CD14-positive monocyte (primary cell): ENCODE measurements around the gene SEMA3A. TPM values are rescaled to one million over a fixed set of nuclear protein-coding genes. Genes with fewer than 3 reads are reported as not detected.

Source experiments
- DNase-seq, 3 donors: peaks; one replicate each; pipeline ENCODE4 v3.0.0-alpha.2; 2011 to 2022
- H2AFZ ChIP-seq: 2 replicates; pipeline ENCODE4 v1.6.0; 2012; ENCODE audit warnings: mild to moderate bottlenecking, low read depth, low read length, inconsistent platforms; ENCODE audit not compliant: insufficient read depth, poor library complexity, severe bottlenecking
- H3K27ac ChIP-seq, 2 donors: 1 replicate in 1 of 2; 2 replicates in 1 of 2; pipeline ENCODE4 v1.5.1; 2012 to 2013; ENCODE audit warnings: low read length in 2 of 2, control low read depth in 1 of 2, inconsistent platforms in 1 of 2, low read depth in 1 of 2, mild to moderate bottlenecking in 1 of 2
- H3K27me3 ChIP-seq, 2 donors: one replicate each; pipeline versions ENCODE4 v1.6.0 to v1.6.1; 2011 to 2013; ENCODE audit warnings: low read length in 2 of 2; ENCODE audit not compliant: control insufficient read depth in 2 of 2, insufficient read depth in 2 of 2
- H3K36me3 ChIP-seq, 2 donors: replicated peaks in 1 of 2; 1 replicate in 1 of 2; 2 replicates in 1 of 2; pipeline versions ENCODE4 v1.5.1 to v1.6.1; 2012 to 2013; ENCODE audit warnings: low read length in 2 of 2, control low read depth in 1 of 2, inconsistent platforms in 1 of 2, mild to moderate bottlenecking in 1 of 2; ENCODE audit not compliant: insufficient read depth in 2 of 2, control insufficient read depth in 1 of 2
- H3K4me1 ChIP-seq, 2 donors: 1 replicate in 1 of 2; 2 replicates in 1 of 2; pipeline versions ENCODE4 v1.5.1 to v1.6.1; 2012 to 2013; ENCODE audit warnings: low read length in 2 of 2, control low read depth in 1 of 2, inconsistent platforms in 1 of 2, mild to moderate bottlenecking in 1 of 2, moderate library complexity in 1 of 2; ENCODE audit not compliant: insufficient read depth in 2 of 2, control insufficient read depth in 1 of 2
- H3K4me2 ChIP-seq: replicated peaks from 2 replicates; pipeline ENCODE3; 2012; ENCODE audit warnings: low read length, moderate library complexity, mild to moderate bottlenecking; ENCODE audit not compliant: poor library complexity, severe bottlenecking; ENCODE audit errors: extremely low read depth
- H3K4me3 ChIP-seq, 3 experiments: fragments of 200-600 bp in 1 of 3; sonication (generic) in 1 of 3; replicated peaks in 1 of 3; 1 replicate in 2 of 3; 2 replicates in 1 of 3; pipeline ENCODE4 v1.5.1; 2011 to 2013; ENCODE audit warnings: low read length in 3 of 3, mild to moderate bottlenecking in 3 of 3, control low read depth in 2 of 3, low read depth in 2 of 3, inconsistent platforms in 1 of 3, moderate library complexity in 1 of 3
- H3K79me2 ChIP-seq: 2 replicates; pipeline ENCODE4 v1.6.0; 2012; ENCODE audit warnings: mild to moderate bottlenecking, control low read depth, inconsistent platforms, low read length, moderate library complexity; ENCODE audit not compliant: insufficient read depth
- H3K9ac ChIP-seq: 2 replicates; pipeline ENCODE4 v1.6.0; 2017; ENCODE audit warnings: low read length, mild to moderate bottlenecking; ENCODE audit not compliant: insufficient read depth, poor library complexity, severe bottlenecking
- H3K9me3 ChIP-seq, 2 donors: replicated peaks in 1 of 2; 1 replicate in 1 of 2; 2 replicates in 1 of 2; pipeline versions ENCODE4 v1.5.1 to v1.6.1; 2012 to 2013; ENCODE audit warnings: low read length in 2 of 2, control low read depth in 1 of 2; ENCODE audit not compliant: control insufficient read depth in 1 of 2, insufficient read depth in 1 of 2
- H4K20me1 ChIP-seq: 2 replicates; pipeline ENCODE4 v1.6.0; 2012; ENCODE audit warnings: mild to moderate bottlenecking, low read length, control low read depth, moderate library complexity; ENCODE audit not compliant: insufficient read depth
- H3K27ac Mint-ChIP-seq, 7 donors: one replicate each; pipeline ENCODE4 v1.8.0; 2020; ENCODE audit warnings: mild to moderate bottlenecking in 7 of 7, mixed read lengths in 7 of 7, moderate library complexity in 6 of 7, inconsistent platforms in 2 of 7
- H3K27me3 Mint-ChIP-seq, 3 donors: one replicate each; pipeline ENCODE4 v1.8.0; 2021 to 2022; ENCODE audit warnings: low read depth in 3 of 3, mild to moderate bottlenecking in 3 of 3, mixed read lengths in 3 of 3, moderate library complexity in 3 of 3, inconsistent platforms in 1 of 3
- H3K36me3 Mint-ChIP-seq, 2 donors: one replicate each; pipeline ENCODE4 v1.8.0; 2020; ENCODE audit warnings: mixed read lengths in 2 of 2, inconsistent platforms in 1 of 2, mild to moderate bottlenecking in 1 of 2
- H3K4me1 Mint-ChIP-seq: one replicate; pipeline ENCODE4 v1.8.0; 2020; ENCODE audit warnings: mild to moderate bottlenecking, mixed read lengths
- H3K4me3 Mint-ChIP-seq, 2 donors: one replicate each; pipeline ENCODE4 v1.8.0; 2020; ENCODE audit warnings: mild to moderate bottlenecking in 2 of 2, mixed read lengths in 2 of 2, moderate library complexity in 1 of 2
- H3K9me3 Mint-ChIP-seq, 7 donors: one replicate each; pipeline ENCODE4 v1.8.0; 2020 to 2022; ENCODE audit warnings: mixed read lengths in 7 of 7, mild to moderate bottlenecking in 6 of 7, moderate library complexity in 6 of 7, inconsistent platforms in 2 of 7
- WGBS: methylation state at CpG from one replicate; pipeline ENCODE4 v1.1.5; 2013; ENCODE audit warnings: missing lambda C conversion rate; ENCODE audit not compliant: insufficient coverage; 5-methylcytosine and 5-hydroxymethylcytosine counted together
- intact Hi-C, 2 donors: fragments of 100-400 bp; cut with micrococcal nuclease; formaldehyde crosslinking; loops; one replicate each; pipeline versions ENCODE4 v1.15.0 to v1.15.1; 2023
- polyA plus RNA-seq, 3 donors: library from polyadenylated mRNA; depleted of rRNA in 1 of 3; unstranded in 2 of 3; stranded (reverse) in 1 of 3; fragments of 300-500 nt in 2 of 3; fragments of >200 nt in 1 of 3; fragmentation: Illumina TruSeq in 2 of 3; gene quantifications; 1 replicate in 2 of 3; 2 replicates in 1 of 3; pipeline ENCODE4 v1.2.3, GENCODE V29; 2012 to 2021
- TF ChIP-seq, protein P1 (sequence below): fragments of 200-600 bp; IDR thresholded peaks from one replicate; pipeline ENCODE4 v1.8.0; 2022; ENCODE audit warnings: antibody characterized with exemption, mild to moderate bottlenecking

SEMA3A gene
- polyA plus RNA-seq, 3 donors, result 0.03 TPM; not detected in 2

DNA sequence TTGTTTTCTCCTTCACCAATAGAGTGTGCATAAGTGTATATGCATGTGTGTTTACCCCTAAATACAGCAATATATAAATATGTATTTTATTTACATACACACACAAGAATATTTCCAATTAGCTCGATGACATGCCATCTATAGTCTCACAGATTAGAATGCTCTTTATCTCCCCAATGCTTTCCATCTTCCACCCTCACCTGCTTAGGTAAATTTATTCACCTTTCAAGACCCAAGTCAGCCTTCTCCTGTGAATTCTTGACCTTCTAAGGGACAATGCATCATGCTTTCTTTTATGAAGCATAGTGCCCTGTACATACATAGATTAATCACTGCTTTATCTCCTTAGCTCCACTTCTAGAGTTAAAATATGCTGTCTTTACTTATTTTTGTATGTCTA lies 49.7 kb downstream of the SEMA3A start:
- Histone ChIP-seq H3K4me2 (no peak overlapping the region), H3K27ac (no peak overlapping the region), H4K20me1 (no peaks in the 10 kb centered on the region), H3K9me3 (no peaks in the 10 kb centered on the region), H3K9ac (no peak overlapping the region), H3K4me1 (no peaks in the 10 kb centered on the region), H2AFZ (no peak overlapping the region), H3K27me3 (no peaks in the 10 kb centered on the region), H3K36me3 (no peaks in the 10 kb centered on the region), H3K79me2 (no peaks in the 10 kb centered on the region), H3K4me3 (no peak overlapping the region)
- no peak for DNase-seq
- H3K27me3 Mint-ChIP-seq, result no peaks in the 10 kb centered on the region
- TF ChIP-seq, protein P1, sequence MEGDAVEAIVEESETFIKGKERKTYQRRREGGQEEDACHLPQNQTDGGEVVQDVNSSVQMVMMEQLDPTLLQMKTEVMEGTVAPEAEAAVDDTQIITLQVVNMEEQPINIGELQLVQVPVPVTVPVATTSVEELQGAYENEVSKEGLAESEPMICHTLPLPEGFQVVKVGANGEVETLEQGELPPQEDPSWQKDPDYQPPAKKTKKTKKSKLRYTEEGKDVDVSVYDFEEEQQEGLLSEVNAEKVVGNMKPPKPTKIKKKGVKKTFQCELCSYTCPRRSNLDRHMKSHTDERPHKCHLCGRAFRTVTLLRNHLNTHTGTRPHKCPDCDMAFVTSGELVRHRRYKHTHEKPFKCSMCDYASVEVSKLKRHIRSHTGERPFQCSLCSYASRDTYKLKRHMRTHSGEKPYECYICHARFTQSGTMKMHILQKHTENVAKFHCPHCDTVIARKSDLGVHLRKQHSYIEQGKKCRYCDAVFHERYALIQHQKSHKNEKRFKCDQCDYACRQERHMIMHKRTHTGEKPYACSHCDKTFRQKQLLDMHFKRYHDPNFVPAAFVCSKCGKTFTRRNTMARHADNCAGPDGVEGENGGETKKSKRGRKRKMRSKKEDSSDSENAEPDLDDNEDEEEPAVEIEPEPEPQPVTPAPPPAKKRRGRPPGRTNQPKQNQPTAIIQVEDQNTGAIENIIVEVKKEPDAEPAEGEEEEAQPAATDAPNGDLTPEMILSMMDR, result no peak
- H3K9me3 Mint-ChIP-seq, result peaks cover 0 to 4% (median under 1%) of the 10 kb centered on the region in 7 donors
- no peaks in the 10 kb centered on the region for H3K4me1 Mint-ChIP-seq
- WGBS, result 100% methylated on average over 1 of the region's 1 CpG
- no peak overlapping the region for H3K27ac Mint-ChIP-seq
- H3K4me3 Mint-ChIP-seq, result no peak overlapping the region
- intact Hi-C loops, result no loop called here
- no peaks in the 10 kb centered on the region for H3K36me3 Mint-ChIP-seq

DNA sequence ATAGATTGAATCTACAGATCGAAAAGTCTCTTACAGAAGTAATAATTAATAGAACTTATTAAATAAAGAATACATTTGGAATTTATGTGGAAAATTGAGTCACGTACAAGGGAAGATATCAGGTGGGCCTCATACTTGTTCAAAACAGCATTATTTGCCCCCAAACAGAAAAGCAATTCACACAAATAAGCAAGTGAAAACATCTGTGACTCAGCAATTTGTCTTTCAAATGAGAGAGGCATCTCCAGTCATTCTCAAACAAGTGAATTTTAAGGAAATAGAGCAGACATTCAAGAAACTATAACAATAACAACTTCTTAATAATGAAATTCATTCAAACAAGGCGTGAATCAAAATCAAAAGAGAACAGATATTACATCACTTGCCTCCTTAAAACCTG lies 50.1 kb downstream of the SEMA3A start:
- Mint-ChIP-seq H3K4me3 (no peak overlapping the region), H3K4me1 (no peaks in the 10 kb centered on the region), H3K27me3 (no peaks in the 10 kb centered on the region), H3K36me3 (no peaks in the 10 kb centered on the region), H3K27ac (no peak overlapping the region), H3K9me3 (peaks cover 0 to 4% (median 0%) of the 10 kb centered on the region in 7 donors)
- Histone ChIP-seq H3K9ac (no peak overlapping the region), H3K27ac (no peak overlapping the region), H2AFZ (no peak overlapping the region), H3K36me3 (no peaks in the 10 kb centered on the region), H4K20me1 (no peaks in the 10 kb centered on the region), H3K4me3 (no peak overlapping the region), H3K27me3 (no peaks in the 10 kb centered on the region), H3K4me1 (no peaks in the 10 kb centered on the region), H3K9me3 (no peaks in the 10 kb centered on the region), H3K79me2 (no peaks in the 10 kb centered on the region), H3K4me2 (no peak overlapping the region)
- DNase-seq, result no peak
- intact Hi-C loops, result no loop called here
- TF ChIP-seq, protein P1, result no peak
- WGBS, result no CpG with 5 or more reads among the region's 3 CpGs
